Uterus (tissue), 2 donors: ENCODE data around the gene SLC16A6.

Source experiments
- CTCF ChIP-seq, 4 experiments: fragments of 200-600 bp in 2 of 4; fragments of 450-650 bp in 2 of 4; sonication (generic) in 2 of 4; IDR thresholded peaks; one replicate each; pipeline ENCODE4 v1.5.1; 2016 to 2019; ENCODE audit warnings: antibody characterized with exemption in 4 of 4, mild to moderate bottlenecking in 2 of 4, moderate library complexity in 1 of 4
- POLR2A ChIP-seq, 2 donors: fragments of 450-650 bp; IDR thresholded peaks; one replicate each; pipeline ENCODE4 v1.6.1; 2016; ENCODE audit warnings: antibody characterized with exemption in 2 of 2, mild to moderate bottlenecking in 1 of 2, moderate library complexity in 1 of 2

DNA sequence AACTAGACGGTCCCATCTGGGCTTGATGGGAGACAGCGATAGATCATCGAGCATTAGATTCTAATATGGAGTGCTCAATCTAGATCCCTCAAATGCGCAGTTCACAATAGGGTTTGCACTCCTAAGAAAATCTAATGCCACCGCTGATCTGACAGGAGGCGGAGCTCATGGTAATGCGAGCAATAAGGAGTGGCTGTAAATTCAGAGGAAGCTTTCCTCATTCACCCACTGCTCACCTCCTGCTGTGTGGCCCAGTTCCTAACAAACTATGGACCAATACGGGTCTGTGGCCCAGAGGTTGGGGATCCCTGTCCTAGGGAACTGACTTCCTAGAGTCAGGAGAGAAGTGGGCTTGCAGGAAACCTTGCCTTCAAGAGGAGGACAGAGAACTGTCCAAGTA is 68.3 kb downstream of the SLC16A6 start:
- TF ChIP-seq CTCF (IDR thresholded peaks at IDR 0.05): no peak
- TF ChIP-seq POLR2A (IDR thresholded peaks at IDR 0.05): no peak
